HepG2 (cell line): Measurements from ENCODE around the gene CIB2. TPM values are rescaled to one million over a fixed set of nuclear protein-coding genes. Genes with fewer than 3 reads are reported as not detected.
A peak's percentile ranks its signal among the peaks of the same experiment; 100 is the strongest.

Experiments used
- HNRNPK ChIP-seq: fragments of 200-400 bp; formaldehyde crosslinking; IDR thresholded peaks from 2 replicates; pipeline ENCODE4 v1.6.1; 2018; ENCODE audit warnings: low read length, low read depth, moderate library complexity, mild to moderate bottlenecking; ENCODE audit not compliant: poor library complexity, severe bottlenecking
- ISX ChIP-seq: sonication (generic); formaldehyde crosslinking; conservative IDR thresholded peaks from 2 replicates; pipeline ENCODE4 v1.5.0; 2020; ENCODE audit warnings: missing genetic modification reagents
- JARID2 ChIP-seq: sonication (generic); formaldehyde crosslinking; IDR thresholded peaks from 2 replicates; pipeline ENCODE4 v1.8.1; 2023; ENCODE audit warnings: missing genetic modification reagents, inconsistent platforms; ENCODE audit not compliant: insufficient replicate concordance
- MIER2 ChIP-seq: IDR thresholded peaks from 2 replicates; pipeline ENCODE4 v1.6.1; 2016; ENCODE audit warnings: missing biosample characterization, missing genetic modification reagents
- NR2F1 ChIP-seq, 2 experiments: fragments of 450-650 bp in 1 of 2; formaldehyde crosslinking in 1 of 2; IDR thresholded peaks; 2 replicates each; pipeline versions ENCODE4 v1.5.0 to v1.6.1; 2016 to 2020; ENCODE audit warnings: mild to moderate bottlenecking in 1 of 2, missing compliant biosample characterization in 1 of 2, missing genetic modification reagents in 1 of 2, moderate library complexity in 1 of 2
- SALL1 ChIP-seq: sonication (generic); formaldehyde crosslinking; IDR thresholded peaks from 2 replicates; pipeline ENCODE4 v1.8.0; 2022; ENCODE audit warnings: mild to moderate bottlenecking, missing genetic modification reagents
- SALL2 ChIP-seq: sonication (generic); formaldehyde crosslinking; IDR thresholded peaks from 2 replicates; pipeline ENCODE4 v1.8.1; 2023; ENCODE audit warnings: mild to moderate bottlenecking, missing genetic modification reagents, inconsistent platforms
- SETDB1 ChIP-seq: sonication (generic); formaldehyde crosslinking; IDR thresholded peaks from 2 replicates; pipeline ENCODE4 v1.5.1; 2020; ENCODE audit warnings: missing genetic modification reagents, mild to moderate bottlenecking, borderline replicate concordance
- TAF1 ChIP-seq: sonication (generic); formaldehyde crosslinking; IDR thresholded peaks from 2 replicates; pipeline ENCODE4 v1.4.0; 2020; ENCODE audit warnings: missing genetic modification reagents
- ZFP62 ChIP-seq: sonication (generic); formaldehyde crosslinking; IDR thresholded peaks from 2 replicates; pipeline ENCODE4 v1.4.0; 2020; ENCODE audit warnings: missing genetic modification reagents
- ZMAT3 ChIP-seq: sonication (generic); formaldehyde crosslinking; conservative IDR thresholded peaks from 2 replicates; pipeline ENCODE4 v1.7.0; 2021; ENCODE audit warnings: missing genetic modification reagents
- ZNF251 ChIP-seq: sonication (generic); formaldehyde crosslinking; IDR thresholded peaks from 2 replicates; pipeline ENCODE4 v1.9.0; 2021; ENCODE audit warnings: mild to moderate bottlenecking, missing genetic modification reagents
- ZNF292 ChIP-seq: sonication (generic); formaldehyde crosslinking; IDR thresholded peaks from 2 replicates; pipeline ENCODE4 v1.8.1; 2022; ENCODE audit warnings: mild to moderate bottlenecking, low read depth, missing genetic modification reagents, borderline replicate concordance
- ZNF451 ChIP-seq: sonication (generic); formaldehyde crosslinking; IDR thresholded peaks from 2 replicates; pipeline ENCODE4 v1.5.0; 2020; ENCODE audit warnings: mild to moderate bottlenecking, missing genetic modification reagents
- ZNF460 ChIP-seq: sonication (generic); formaldehyde crosslinking; IDR thresholded peaks from 2 replicates; pipeline ENCODE4 v1.5.1; 2020; ENCODE audit warnings: missing genetic modification reagents, mild to moderate bottlenecking, borderline replicate concordance
- ZNF703 ChIP-seq: sonication (generic); formaldehyde crosslinking; IDR thresholded peaks from 2 replicates; pipeline ENCODE4 v1.5.1; 2020; ENCODE audit warnings: missing genetic modification reagents, mild to moderate bottlenecking, moderate library complexity, borderline replicate concordance
- ZSCAN12 ChIP-seq: sonication (generic); formaldehyde crosslinking; IDR thresholded peaks from 2 replicates; pipeline ENCODE4 v1.9.0; 2021; ENCODE audit warnings: mild to moderate bottlenecking, missing genetic modification reagents
- ZSCAN25 ChIP-seq: sonication (generic); formaldehyde crosslinking; IDR thresholded peaks from 2 replicates; pipeline ENCODE4 v1.8.0; 2022; ENCODE audit warnings: mild to moderate bottlenecking, missing genetic modification reagents
- polyA plus RNA-seq, 8 experiments: library from polyadenylated mRNA; depleted of rRNA in 3 of 8; stranded (reverse) in 7 of 8; unstranded in 1 of 8; fragments of >200 nt; fragmentation: Illumina TruSeq in 4 of 8; extraction: Trizol in 4 of 8; gene quantifications; 2 replicates each; pipeline versions ENCODE4 v1.2.1 to v1.2.3, GENCODE V29; 2011 to 2016; ENCODE audit warnings: low read depth in 4 of 8, missing spikeins in 1 of 8, mixed read lengths in 1 of 8; ENCODE audit not compliant: insufficient read depth in 1 of 8
- total RNA-seq, 5 experiments: library from RNA; depleted of rRNA; stranded (reverse); fragments of >200 nt; fragmentation: Illumina TruSeq; extraction: Trizol; gene quantifications; 2 replicates each; pipeline ENCODE4 v1.2.3, GENCODE V29; 2016; ENCODE audit warnings: low read depth in 1 of 5
- TF ChIP-seq, protein P1 (sequence below): sonication (generic); formaldehyde crosslinking; IDR thresholded peaks from 2 replicates; pipeline ENCODE4 v1.8.0; 2022; ENCODE audit warnings: mild to moderate bottlenecking, missing genetic modification reagents, moderate library complexity
- TF ChIP-seq, protein P2 (sequence below): sonication (generic); formaldehyde crosslinking; IDR thresholded peaks from 2 replicates; pipeline ENCODE4 v1.8.0; 2022; ENCODE audit warnings: mild to moderate bottlenecking, missing genetic modification reagents, moderate library complexity
- TF ChIP-seq, protein P3 (sequence below): sonication (generic); formaldehyde crosslinking; IDR thresholded peaks from 2 replicates; pipeline ENCODE4 v1.4.0; 2020; ENCODE audit warnings: missing genetic modification reagents, borderline replicate concordance
- TF ChIP-seq, protein P4 (sequence below): sonication (generic); formaldehyde crosslinking; IDR thresholded peaks from 2 replicates; pipeline ENCODE4 v1.4.0; 2020; ENCODE audit warnings: missing genetic modification reagents, mild to moderate bottlenecking, borderline replicate concordance

The CIB2 gene
- total and polyA plus RNA-seq, 2 of the 13 experiments (the other 11 are each of a cell fraction or from before 2014, with no cell fraction given): 1.4 to 1.5 TPM

DNA sequence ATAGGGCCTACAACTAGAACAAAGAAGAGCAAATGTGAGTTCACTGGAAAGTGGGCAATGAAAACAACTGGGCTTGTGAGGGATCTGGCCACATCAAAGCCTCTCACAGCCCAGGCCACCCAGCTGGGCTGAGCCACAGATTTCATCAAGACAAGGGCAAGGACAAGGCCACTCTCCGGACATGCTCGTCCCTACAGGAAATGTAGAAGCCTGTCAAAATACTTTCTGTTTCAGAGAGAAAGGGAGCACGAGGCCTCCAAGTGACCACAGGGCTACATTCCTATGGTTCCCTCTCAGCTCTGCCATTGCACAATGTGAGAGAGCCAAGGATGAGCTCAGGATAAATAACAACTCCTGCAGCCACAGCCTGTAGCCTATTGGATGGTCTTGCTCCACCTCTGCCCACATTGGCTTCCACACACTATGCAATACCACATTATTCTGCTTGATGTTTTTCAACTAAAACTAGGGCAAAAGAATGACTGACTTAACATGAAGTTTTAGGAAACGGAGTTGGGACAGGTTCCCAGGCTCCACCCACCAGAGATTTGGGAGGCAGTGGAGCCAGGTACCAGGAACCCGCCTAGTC lies 65.9 kb downstream of the CIB2 start (continued):
- peak; percentile 95; the same call in 1 of the 2 replicates for TF ChIP-seq ZNF292 (CRISPR knock-in tag)
- TF ChIP-seq, protein P1, sequence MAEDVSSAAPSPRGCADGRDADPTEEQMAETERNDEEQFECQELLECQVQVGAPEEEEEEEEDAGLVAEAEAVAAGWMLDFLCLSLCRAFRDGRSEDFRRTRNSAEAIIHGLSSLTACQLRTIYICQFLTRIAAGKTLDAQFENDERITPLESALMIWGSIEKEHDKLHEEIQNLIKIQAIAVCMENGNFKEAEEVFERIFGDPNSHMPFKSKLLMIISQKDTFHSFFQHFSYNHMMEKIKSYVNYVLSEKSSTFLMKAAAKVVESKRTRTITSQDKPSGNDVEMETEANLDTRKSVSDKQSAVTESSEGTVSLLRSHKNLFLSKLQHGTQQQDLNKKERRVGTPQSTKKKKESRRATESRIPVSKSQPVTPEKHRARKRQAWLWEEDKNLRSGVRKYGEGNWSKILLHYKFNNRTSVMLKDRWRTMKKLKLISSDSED (CRISPR knock-in tag): no peak
- TF ChIP-seq MIER2 (CRISPR knock-in tag): peak; percentile 86
- TF ChIP-seq TAF1 (CRISPR knock-in tag): no peak
- no peak for TF ChIP-seq ZSCAN12
- peak; percentile 53; the same call in 1 of the 2 replicates for TF ChIP-seq ZMAT3 (CRISPR knock-in tag)
- peak; percentile 79 for TF ChIP-seq SALL2 (CRISPR knock-in tag)
- TF ChIP-seq HNRNPK: no peak
- no peak for TF ChIP-seq SETDB1
- no peak for TF ChIP-seq JARID2 (CRISPR knock-in tag)
- TF ChIP-seq ZNF451 (CRISPR knock-in tag): no peak
- TF ChIP-seq, protein P2, sequence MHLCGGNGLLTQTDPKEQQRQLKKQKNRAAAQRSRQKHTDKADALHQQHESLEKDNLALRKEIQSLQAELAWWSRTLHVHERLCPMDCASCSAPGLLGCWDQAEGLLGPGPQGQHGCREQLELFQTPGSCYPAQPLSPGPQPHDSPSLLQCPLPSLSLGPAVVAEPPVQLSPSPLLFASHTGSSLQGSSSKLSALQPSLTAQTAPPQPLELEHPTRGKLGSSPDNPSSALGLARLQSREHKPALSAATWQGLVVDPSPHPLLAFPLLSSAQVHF: no peak
- TF ChIP-seq ZNF251 (CRISPR knock-in tag): no peak
- TF ChIP-seq, protein P3, sequence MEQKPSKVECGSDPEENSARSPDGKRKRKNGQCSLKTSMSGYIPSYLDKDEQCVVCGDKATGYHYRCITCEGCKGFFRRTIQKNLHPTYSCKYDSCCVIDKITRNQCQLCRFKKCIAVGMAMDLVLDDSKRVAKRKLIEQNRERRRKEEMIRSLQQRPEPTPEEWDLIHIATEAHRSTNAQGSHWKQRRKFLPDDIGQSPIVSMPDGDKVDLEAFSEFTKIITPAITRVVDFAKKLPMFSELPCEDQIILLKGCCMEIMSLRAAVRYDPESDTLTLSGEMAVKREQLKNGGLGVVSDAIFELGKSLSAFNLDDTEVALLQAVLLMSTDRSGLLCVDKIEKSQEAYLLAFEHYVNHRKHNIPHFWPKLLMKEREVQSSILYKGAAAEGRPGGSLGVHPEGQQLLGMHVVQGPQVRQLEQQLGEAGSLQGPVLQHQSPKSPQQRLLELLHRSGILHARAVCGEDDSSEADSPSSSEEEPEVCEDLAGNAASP: peak; percentile 94
- TF ChIP-seq ZNF703 (CRISPR knock-in tag): no peak
- no peak for TF ChIP-seq ISX (CRISPR knock-in tag)
- TF ChIP-seq, protein P4, sequence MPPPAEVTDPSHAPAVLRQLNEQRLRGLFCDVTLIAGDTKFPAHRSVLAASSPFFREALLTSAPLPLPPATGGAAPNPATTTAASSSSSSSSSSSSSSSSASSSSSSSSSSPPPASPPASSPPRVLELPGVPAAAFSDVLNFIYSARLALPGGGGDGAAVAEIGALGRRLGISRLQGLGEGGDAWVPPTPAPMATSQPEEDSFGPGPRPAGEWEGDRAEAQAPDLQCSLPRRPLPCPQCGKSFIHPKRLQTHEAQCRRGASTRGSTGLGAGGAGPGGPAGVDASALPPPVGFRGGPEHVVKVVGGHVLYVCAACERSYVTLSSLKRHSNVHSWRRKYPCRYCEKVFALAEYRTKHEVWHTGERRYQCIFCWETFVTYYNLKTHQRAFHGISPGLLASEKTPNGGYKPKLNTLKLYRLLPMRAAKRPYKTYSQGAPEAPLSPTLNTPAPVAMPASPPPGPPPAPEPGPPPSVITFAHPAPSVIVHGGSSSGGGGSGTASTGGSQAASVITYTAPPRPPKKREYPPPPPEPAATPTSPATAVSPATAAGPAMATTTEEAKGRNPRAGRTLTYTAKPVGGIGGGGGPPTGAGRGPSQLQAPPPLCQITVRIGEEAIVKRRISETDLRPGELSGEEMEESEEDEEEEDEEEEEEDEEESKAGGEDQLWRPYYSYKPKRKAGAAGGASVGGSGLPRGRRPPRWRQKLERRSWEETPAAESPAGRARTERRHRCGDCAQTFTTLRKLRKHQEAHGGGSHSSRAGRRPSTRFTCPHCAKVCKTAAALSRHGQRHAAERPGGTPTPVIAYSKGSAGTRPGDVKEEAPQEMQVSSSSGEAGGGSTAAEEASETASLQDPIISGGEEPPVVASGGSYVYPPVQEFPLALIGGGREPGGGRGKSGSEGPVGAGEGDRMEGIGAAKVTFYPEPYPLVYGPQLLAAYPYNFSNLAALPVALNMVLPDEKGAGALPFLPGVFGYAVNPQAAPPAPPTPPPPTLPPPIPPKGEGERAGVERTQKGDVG (CRISPR knock-in tag): peak; percentile 67; the same call in 1 of the 2 replicates
- TF ChIP-seq ZSCAN25 (CRISPR knock-in tag): peak; percentile 71; the same call in 1 of the 2 replicates
- TF ChIP-seq ZNF460: no peak; the same call in 1 of the 2 replicates
- peak in 1 of 2 experiments; percentile 71; a peak in 3 of 4 replicates for TF ChIP-seq NR2F1 (CRISPR knock-in tag; IDR thresholded peaks at IDR 0.05)
- TF ChIP-seq SALL1 (CRISPR knock-in tag): peak; percentile 99
- TF ChIP-seq ZFP62: no peak
